Right renal pelvis (tissue), 4 donors: Measurements from ENCODE around the gene RAI14. TPM values are rescaled to one million over a fixed set of nuclear protein-coding genes. Genes with fewer than 3 reads are reported as not detected.
"Not testable (repeated sequence)": the region's sequence is repeated elsewhere in the genome, so short reads cannot be mapped to it uniquely, and the experiment has no call there.

ENCODE experiments used
- DNase-seq, 4 donors: peaks; one replicate each; pipeline ENCODE4 v3.0.0-alpha.2; 2013; ENCODE audit warnings: low read depth in 4 of 4, low spot score in 3 of 4, missing footprints in 1 of 4
- polyA plus RNA-seq, 4 donors: library from polyadenylated mRNA; unstranded; fragments of 120-200 nt; gene quantifications; one replicate each; pipeline ENCODE4 v1.2.1, GENCODE V29; 2013; ENCODE audit not compliant: insufficient read length in 4 of 4

The RAI14 gene
- polyA plus RNA-seq, 4 donors: 82.7 to 103 (median 95.2) TPM

DNA sequence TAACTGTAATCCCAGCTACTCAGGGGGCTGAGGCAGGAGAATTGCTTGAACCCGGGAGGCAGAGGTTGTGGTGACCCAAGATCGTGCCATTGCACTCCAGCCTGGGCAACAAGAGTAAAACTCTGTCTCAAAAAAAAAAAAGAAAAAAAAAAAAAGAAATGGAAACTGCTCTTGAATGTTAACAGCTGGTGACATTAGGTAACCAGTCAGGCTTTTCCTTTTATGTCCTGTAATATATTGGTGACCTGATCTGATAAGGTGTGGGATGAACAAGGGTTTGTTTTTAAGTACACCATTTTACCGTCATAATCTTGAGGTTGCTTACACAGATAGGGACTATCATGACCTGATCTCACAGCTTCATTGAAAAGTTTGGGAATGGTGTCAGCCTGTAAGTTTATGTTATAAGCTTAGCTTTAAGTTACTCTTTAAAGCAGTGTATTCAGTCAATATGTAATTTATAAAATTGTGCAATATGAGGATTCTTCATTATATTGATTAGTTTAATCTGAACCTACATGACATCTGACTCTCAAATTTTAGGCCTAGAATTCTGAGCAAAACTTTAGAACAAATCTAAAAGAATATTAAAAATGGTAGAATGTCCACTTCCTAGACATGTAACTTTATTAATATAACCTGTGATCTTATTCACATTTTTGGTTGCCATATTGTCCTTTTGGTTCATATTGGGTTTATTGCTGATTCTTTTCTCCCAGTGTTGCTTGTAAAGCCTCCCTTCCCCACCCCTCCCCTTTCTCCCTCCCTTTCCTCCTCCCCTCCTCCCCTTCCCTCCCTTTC, 41.4 kb downstream of the RAI14 start:
- no peak for DNase-seq

DNA sequence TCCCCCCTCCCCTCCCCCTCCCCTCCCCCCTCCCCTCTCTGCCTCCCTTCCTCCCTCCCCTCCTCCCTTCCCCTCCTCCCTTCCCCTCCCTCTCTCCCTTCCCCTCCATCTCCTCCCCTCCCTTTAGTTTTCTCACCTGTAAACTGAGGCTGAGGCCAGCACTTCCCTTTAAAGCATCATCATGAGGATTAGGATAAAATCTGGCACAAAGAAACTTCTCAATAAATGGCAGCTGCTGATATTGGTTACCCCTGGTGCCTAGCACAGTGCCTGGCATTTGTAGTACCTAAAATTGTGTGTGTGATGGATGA, 41.9 kb downstream of the RAI14 start:
- DNase-seq: no peak

DNA sequence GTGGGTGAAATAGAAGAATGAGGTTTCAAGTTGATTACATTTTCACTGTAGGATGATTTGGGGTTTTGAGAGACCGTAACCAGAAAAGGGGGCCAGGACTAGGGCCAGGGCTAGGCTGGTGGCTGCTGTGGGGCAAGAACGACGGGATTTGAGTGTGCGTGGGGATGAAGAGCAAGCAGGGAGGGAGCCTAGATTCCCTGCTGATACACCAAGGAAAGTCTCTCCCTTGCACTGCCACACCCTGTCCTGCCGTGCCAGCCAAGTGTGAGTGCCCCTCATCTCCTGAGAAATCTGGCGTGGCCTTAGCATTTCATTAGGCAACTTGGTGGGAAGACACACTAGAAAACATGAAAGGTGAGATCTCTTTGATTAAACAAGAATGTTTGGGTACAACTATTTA, 42.6 kb downstream of the RAI14 start:
- no peak for DNase-seq

DNA sequence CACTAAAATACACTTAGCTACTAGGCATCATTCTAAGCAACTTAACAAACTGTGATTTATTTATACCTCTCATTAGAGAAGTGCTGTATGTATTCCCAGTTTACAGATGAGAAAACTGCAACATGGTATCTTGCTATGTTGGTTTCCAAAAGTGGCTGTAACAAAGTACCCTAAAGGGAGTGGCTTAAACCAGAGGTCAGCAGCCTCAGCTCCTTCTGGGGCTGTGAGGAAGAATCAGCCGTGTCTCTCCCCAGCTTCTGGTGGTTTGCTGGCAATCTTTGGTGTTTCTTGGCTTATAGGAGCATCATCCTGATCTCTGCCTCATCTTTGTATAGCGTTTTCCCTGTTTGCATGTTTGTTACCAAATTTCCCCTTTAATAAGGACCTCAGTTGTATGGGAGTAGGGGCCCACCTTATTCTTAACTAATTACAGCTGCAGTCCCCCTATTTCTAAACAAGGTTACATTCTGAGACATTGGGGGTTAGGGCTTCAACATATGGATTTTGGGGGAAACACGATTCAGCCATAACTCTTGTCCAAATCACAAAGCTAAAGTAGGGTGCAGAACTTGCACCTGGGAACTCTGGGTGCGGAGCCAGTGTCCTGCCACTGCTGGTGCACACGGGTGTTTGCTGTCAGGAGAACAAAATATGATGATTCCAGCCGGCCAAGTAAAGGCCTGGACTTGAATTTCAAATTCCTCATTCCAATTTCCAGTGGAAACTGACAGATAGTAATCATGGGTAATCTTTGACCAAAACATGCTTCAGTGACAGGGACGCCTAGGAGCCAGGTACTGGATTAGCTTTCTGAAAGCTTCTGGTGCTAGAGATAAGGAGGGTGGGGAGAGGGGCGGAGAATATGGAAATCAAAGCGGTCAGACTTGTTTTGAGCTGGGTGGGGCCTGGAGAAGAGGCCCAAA, 43.3 kb downstream of the RAI14 start:
- DNase-seq: no peak

DNA sequence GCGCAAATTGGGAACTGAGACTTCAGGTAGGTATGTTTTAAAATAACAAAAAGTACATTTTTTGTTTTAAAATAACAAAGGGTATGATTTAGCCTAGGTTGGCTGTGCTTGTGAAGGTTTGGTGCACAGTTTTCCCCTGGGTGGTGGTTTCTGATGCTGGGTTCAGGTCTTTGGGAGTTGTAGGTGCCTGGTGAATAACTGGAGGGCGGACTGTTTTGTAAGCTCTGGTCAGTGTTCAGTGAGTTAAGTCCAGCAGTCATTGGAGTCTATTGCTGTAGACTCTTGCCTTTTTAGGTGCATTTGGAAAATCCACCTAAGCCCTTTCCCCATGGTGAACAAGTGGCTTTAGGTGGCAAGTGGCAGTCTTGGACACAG, 43.9 kb downstream of the RAI14 start:
- DNase-seq: no peak

DNA sequence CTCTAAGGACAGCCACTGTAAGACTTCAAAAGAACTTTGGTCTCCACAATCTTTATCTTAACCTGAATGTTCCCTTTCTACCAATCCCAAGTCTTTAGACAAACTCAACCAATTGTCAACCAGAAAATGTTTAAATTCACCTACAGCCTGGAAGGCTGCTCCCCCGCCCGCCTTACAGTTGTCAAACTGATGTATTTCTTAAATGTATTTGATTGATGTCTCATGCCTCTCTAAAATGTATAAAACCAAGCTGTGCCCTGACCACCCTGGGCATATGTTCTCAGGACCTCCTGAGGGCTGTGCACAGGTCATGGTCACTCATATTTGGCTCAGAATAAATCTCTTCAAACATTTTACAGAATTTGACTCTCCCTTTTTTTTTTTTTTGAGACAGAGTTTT, 45.3 kb downstream of the RAI14 start:
- not testable (repeated sequence) for DNase-seq

DNA sequence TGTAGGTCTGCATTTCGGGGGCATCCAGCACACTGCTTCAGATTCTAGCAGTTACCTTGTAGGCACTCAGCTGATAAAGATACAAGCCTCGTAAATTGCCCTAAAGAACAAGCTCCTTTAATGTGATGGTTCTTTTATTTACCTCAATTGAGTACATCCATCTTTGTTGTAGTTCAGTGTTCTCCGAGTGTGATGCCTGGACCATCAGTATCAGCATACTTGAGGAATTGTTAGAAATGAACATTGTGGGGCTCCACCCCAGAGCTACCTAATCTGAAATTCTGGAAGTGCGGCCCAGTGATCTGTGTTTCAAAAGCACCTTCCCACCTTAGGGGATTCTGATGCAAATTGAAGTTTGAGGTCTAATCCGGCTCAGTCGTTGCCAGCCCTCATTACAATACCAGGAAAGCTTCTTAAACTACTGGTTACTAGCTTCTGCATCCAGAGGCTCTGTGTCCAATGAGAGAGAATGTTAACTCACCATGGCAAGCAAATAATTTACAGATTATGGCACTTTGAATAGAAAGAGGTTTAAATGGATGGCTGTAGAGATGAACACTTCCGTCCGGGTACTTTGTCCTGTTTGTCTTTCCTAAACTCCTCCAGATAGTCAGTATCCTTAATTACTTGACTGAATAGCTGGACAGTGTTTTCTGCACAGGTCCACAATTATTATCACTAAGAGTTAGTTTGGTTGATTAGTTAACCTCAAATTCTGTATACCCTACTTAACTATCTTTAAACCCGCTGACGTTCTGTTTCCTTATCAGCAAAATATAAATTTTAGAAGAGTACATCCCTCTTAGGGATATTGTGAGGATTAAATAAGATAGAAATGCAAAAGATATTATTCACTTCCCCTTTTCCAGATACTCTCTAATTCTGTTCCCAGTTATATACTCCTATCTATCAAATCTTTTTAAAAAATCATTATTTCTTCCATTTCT, 47.9 kb downstream of the RAI14 start:
- DNase-seq: no peak

DNA sequence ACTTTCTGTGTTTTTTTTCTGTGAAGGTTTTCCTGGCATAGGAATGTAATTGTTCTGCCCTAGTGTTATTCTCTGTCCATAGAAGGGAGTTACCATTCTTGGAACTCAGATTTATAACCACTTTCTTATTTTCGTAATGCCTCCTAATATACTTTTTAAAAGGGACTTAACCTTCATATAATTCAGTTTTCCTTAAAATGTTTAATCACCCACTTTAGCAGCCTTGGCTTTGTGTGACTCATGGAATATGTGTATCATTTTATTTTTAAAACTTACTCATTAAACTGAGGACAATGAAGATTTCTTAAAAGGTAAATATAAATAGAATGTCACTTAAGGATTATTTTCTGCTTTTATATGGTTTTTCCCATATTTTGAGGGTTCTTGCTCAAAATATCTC, 50.0 kb downstream of the RAI14 start:
- DNase-seq: no peak

DNA sequence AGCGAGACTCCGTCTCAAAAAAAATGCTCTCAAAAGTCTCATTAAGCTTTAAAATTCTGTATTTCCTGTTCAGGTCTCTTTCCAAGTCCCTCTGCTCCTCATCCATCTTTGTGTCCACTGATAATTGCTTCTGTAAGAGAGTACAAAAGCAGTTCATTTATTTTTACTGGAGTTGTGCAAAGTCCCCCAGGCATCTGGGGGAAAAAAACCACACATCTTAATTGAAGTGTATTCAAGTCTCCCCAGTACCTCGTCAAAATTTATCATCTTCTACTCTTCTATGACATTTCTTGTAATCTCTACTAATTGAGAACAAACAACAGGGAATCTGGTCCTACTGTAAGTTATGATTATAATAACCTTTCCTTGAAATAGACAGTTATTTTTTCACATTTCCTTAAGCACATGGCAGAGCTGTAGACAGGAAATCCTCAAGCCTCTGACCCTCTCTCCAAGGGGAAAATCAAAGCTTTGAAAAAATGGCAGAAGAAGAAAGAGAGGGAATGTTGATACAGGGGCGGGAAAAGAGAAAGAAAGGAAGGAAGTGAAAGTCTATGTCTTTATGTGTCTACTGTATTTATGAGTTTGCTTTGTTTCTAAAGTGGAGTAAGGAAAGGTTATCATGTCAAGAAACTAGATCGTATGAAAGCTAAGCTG, 51.5 kb downstream of the RAI14 start:
- no peak for DNase-seq

DNA sequence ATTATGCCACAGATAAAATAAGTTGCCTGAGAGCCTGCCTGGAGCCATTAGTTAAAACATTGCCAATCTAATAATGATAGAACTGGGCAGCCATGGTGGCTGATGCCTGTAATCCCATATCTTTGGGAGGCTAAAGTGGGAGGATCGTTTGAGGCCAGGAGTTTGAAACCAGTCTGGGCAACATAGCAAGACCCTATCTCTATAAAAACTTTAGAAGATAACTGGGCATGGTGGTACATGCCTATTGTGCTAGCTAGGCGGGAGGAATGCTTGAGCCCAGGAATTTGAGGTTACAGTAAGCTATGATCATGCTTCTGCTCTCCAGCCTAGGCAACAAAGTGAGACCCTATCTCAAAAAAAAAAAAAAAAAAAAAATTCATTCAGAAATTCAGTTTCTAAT, 52.6 kb downstream of the RAI14 start:
- no peak for DNase-seq

DNA sequence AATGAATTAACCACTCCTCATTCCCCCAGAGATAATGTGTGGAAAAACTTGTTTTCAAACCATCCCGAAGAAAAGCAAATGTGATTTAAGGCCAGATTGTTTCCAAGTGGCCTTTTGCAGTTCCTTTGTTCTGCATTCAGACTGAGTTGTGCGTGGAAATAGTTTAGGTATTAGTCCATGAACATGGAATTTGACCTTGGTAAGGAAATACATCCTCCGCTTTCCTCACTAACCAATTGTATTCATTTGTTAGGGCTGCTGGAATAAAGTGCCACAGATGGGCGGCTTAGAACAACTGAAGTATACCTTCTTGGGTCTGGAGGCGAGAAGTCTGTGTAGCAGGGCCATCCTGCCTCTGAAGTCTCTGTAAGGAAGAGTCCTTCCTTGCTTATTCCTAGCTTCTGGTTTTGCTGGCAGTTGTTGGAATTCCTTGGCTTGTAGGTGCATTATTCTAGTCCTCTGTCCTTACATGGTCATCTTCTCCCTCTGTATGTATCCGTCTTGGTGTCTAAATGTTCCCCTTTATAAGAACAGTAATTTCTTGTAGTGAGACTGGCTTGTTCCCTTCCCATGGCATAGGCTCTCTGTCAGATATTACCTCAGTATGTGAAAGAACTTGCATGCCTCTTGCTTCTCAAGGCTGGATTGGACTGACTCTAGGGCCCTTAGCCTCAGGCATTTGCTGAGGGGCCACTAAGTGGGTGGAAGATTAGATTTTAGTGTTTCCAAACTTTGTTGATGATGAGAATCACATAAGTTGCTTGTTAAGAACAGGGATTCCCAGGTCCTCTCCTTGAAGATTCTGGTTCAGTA, 53.9 kb downstream of the RAI14 start:
- no peak for DNase-seq

DNA sequence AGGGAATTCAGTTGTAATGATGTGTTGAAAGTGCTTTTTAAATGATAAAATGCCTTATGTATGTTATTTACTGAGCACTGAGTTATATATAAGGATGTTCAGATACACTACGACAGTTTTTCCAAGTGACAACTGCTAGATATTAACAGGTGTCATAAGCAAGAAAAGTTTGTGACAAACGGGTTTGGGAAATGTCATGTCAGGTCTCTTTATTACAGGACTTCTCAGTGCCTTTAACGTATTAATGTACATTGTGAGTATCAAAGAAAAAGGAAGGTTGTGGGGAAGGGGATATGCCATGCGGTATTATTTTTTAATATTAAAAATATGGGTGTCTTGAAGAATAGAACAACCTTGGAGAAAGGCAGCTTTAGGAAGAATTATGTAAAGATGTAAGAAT, 56.4 kb downstream of the RAI14 start:
- DNase-seq: no peak

DNA sequence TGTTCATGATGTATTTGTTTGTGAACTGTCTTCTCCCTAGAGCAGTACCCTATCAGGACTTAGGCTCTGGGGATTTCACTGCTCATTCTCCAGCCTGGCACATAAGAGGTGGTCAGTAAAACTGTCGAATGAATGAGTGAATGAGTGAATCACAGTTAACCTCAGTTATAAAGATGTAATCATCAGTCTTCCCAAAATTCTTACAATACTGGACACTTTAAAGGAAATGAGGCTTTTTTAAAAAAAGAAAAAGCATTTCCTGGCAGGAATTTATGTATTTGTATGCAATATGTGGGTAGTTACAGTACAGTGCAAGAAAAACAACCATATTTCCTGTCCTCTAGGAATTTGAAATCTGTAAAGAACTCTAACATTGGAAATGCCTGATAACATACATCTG, 59.6 kb downstream of the RAI14 start:
- no peak for DNase-seq

DNA sequence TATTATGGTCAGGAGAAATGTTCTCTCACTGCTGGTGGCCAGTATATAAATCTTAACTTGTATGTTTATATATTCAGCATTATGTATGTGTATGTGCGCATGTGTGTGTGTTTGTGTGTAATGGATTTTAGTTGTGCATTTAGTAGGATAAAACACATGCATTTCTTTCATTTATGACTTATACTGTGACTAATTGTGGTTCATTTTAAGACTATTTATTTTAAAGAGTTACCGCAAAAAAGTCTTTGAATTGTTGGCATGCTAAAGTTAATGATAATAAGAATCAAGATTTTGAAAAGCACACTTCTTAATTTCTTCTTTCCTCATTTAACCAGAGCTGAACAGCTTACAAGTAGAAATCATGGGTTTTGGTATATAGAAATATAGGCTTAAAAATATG, 60.9 kb downstream of the RAI14 start:
- no peak for DNase-seq

DNA sequence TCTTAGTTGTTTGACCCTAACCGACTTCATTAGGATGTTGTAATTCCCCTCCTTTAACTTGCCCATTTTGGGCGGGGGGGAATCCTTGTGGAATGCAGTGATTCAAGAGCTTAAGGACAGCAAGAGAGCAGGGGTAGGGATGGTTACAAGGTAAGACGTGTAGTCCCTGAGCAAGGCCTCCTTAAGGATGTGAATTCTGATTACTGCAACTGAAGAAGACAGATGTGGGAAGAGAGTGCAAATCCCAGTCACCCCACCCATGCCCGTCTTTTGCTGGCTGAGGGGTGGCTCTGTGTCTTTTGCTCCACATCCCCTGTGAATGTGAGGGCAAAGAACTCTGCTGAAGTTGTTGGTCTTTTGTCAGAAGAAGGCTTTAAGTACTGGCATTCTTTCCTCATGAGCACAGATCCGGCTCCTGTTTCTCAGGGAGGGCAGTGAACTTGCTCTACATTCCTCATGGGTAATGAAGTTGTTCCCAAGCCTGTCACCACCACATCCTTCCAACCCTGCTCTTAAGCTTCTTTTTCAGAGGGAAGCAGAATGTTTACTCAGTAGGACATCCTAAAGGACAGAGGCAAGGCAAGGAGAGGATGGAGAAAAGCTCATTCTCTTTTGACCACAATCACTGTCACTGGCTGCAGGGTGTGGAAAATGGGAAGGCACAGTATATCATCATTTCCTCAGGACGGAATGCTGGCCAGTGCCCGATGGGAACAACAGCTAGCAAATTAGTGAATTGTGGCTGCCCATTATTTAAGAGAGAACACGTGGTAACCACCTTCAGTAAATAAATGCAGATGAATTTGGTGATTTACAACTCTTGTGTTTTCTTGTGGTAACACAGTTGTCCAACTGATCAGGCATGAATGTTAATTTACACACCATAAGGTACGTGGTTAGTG, 61.5 kb downstream of the RAI14 start:
- DNase-seq: peak in 3 of 4 donors; percentile 44 to 77 (median 49)

DNA sequence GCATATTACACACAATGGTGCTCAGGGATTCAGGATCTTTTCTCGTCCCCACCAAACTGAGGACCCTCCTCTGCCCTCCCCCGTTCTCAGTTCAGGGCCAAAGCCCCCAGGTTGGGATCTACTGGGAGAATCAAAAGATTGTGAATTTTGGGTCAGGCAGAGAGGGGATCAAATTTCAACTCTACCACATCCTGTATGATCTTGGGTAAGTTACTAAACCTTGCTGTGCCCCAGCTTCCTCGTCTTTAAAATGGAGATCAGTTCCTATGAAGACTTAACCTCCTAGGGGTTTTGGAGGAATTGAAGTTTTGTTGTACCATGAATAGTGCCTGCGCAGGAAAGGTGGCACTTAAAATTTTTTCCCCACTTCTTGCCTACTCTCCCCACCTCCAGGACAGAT, 62.4 kb downstream of the RAI14 start:
- DNase-seq: no peak

DNA sequence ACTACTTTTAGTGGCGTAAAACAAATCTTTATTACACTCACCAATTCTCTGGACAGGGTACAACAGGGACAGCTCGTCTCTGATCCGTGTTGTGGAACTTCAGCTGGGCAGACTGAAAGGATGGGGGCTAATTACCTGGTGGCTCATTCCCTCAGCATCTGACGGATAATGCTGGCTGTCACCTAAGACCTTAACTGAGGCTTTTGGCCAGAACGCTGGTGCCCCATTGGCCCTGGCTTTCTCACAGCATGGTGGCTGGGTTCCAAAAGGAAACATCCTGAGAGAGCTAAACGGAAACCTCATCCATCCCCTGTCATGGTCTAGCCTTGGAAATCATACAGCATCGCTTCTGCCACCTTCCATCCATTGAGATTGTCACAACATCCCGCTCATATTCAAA, 62.9 kb downstream of the RAI14 start:
- no peak for DNase-seq

DNA sequence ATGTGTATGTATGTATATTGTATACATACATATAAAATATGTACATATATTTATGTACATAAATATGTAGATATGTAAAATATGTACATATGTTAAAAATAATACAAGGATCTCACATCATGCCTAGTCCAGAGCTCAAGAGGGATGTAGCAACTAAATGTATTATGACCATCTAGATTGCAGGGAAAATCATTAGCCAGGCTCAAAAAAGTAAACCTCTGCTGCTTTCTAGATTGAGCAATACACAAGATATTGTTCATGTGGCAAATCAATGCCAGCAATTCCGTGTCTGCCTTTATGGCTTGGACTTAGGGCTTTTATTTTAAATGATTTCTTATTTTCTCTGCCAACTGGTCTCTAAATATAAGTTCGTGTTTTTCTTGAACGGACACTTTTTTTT, 65.2 kb downstream of the RAI14 start:
- DNase-seq: no peak

DNA sequence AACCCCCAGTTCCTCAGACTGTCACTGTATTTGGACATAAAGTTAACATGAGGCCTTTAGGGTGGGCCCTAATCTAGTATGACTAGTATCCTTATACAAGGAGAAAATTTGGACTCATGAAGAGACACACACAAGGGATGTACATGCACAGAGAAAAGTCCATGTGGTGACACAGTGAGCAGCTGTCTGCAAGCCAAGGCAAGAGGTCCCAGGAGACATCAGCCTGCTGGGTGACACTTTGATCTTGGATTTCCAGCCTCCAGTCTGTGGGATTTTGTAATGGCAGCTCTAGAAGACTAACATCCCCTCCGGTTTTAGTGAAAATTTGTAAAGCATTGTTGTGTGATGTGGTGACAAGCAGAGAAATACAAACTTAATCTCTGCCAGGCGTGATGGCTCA, 66.1 kb downstream of the RAI14 start:
- DNase-seq: no peak
